ENCODE results near the gene MATN1.
"Not testable (repeated sequence)": the region's sequence is repeated elsewhere in the genome, so short reads cannot be mapped to it uniquely, and the experiment has no call there.

The MATN1 gene

GRCh38 chr1:30723331-30723755, at the start of gene MATN1:
TSS of gene MATN1 (minus strand) at chr1:30723585. CDS start at chr1:30723551, 34 bp downstream.
- DNase-seq: no peak

GRCh38 chr1:30771005-30771404, 47.6 kb upstream of the MATN1 start:
- DNase-seq: no peak

- DNase-seq: no peak
These were observed 46.8 kb upstream of the MATN1 start for GRCh38 chr1:30770150-30770549.

GRCh38 chr1:30768830-30769718, 45.7 kb upstream of the MATN1 start:
- no peak for DNase-seq

GRCh38 chr1:30768159-30768829, 44.9 kb upstream of the MATN1 start:
- no peak for DNase-seq

GRCh38 chr1:30766948-30767347, 43.6 kb upstream of the MATN1 start:
- DNase-seq: not testable (repeated sequence)

- no peak for DNase-seq
These were observed 42.4 kb upstream of the MATN1 start for GRCh38 chr1:30765556-30766434.

- DNase-seq: no peak
These were observed 41.7 kb upstream of the MATN1 start for GRCh38 chr1:30764939-30765555.

GRCh38 chr1:30764396-30764795, 41.0 kb upstream of the MATN1 start:
- DNase-seq: no peak

- no peak for DNase-seq
These were observed 40.4 kb upstream of the MATN1 start for GRCh38 chr1:30763651-30764248.

GRCh38 chr1:30762930-30763650, 39.7 kb upstream of the MATN1 start:
- DNase-seq: no peak

- DNase-seq: no peak
These were observed 39.0 kb upstream of the MATN1 start for GRCh38 chr1:30762152-30762929.

GRCh38 chr1:30761381-30762151, 38.2 kb upstream of the MATN1 start:
- DNase-seq: no peak

- no peak for DNase-seq
These were observed 37.4 kb upstream of the MATN1 start for GRCh38 chr1:30760596-30761324.

- DNase-seq: no peak
These were observed 36.4 kb upstream of the MATN1 start for GRCh38 chr1:30759718-30760281.

- DNase-seq: no peak
These were observed 35.5 kb upstream of the MATN1 start for GRCh38 chr1:30758785-30759380.

GRCh38 chr1:30758121-30758688, 34.8 kb upstream of the MATN1 start:
- DNase-seq: no peak
